HG03108 (cell line): ENCODE results near the gene PTTG1.
"Not testable (repeated sequence)": the region's sequence is repeated elsewhere in the genome, so short reads cannot be mapped to it uniquely, and the experiment has no call there.

Experiments
- ATAC-seq: cut with Tn5 transposase; IDR thresholded peaks from one replicate; pipeline ENCODE4 v1.9.1; 2021; ENCODE audit warnings: moderate library complexity; ENCODE audit not compliant: unreplicated experiment

PTTG1 gene

DNA sequence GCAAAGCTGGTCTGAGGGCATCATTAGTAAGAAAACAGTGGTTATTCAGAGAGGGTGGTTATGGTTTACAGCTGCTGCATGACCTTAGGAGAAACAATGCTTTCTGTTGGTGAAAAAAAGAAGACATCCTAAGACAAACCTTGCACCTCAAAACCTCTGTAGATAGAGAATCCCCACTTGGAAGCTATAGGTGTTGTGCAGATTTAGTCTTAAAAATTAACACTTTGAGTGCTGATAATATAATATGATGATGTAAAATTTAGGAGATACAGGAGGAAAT, 1.4 kb upstream of the PTTG1 start:
- no peak for ATAC-seq

DNA sequence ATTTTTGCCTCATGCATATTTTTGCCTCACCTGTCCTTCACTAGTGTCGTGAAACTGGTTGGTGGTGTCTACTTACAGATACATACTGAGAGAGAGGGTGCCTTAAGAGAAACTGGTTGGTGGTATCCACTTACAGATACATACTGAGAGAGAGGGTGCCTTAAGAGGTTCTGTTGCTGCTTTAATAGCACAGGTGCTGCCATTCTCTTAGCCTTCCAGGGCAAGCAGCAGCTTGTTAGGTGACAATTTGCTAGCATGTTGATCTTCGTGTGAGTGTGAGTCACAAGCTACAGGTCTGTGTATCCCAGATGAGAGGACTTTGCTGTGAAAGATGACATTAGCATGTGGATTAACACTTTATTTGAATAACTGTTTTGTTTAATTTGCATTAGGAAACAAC, 1.4 kb downstream of the PTTG1 start:
- no peak for ATAC-seq

DNA sequence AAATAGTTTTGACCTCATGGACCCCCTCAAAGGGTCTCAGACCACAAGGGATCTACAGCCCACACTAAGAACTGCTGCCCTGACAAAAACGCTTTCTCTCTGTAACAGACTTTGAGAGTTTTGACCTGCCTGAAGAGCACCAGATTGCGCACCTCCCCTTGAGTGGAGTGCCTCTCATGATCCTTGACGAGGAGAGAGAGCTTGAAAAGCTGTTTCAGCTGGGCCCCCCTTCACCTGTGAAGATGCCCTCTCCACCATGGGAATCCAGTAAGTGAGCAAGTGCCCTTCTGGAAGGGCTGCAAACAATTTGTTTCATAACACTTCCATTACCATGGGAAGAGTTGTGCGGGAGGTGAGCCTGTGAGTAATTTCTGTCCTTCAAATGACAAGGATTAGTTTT, 6.0 kb downstream of the PTTG1 start:
- ATAC-seq: no peak

DNA sequence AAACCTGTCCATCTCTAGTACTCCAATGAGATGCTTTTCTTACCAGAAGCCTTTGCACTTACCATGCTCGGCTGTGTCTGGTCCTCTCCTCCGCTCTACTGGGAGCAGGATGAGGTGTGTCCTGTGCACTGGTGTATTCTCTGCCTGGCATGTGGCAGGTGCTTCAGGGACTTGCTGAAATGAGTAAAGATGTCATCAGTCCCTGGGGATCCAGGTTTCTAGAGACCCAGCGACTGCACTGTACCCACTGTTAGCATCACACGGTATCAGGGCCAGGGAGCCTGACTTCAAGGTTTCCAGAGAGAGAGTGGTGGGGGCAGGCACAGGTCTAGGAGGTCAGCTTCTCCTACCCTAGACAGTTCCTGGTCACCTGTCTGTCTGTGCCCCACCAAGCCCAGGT, 10.5 kb downstream of the PTTG1 start:
- no peak for ATAC-seq

DNA sequence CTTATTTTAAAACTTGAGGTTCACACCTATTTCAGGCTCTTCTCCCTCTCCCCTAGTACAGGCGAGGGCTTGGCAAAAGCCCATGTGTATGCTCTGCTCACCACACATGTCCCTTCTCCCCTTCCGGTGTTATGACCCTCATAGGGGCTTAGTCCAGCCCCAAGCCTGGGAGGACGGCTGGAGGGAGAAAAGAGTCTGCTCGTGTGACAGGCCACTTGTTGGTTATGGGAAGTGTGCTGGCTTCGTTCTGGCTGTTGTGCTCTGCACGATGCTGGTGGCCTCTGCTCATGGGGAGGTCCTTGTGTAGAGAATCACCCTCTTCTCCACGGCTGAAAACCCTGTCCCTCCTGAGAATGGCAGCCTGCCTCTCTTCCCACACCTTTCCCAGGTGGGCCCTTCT, 11.1 kb downstream of the PTTG1 start:
- no peak for ATAC-seq

DNA sequence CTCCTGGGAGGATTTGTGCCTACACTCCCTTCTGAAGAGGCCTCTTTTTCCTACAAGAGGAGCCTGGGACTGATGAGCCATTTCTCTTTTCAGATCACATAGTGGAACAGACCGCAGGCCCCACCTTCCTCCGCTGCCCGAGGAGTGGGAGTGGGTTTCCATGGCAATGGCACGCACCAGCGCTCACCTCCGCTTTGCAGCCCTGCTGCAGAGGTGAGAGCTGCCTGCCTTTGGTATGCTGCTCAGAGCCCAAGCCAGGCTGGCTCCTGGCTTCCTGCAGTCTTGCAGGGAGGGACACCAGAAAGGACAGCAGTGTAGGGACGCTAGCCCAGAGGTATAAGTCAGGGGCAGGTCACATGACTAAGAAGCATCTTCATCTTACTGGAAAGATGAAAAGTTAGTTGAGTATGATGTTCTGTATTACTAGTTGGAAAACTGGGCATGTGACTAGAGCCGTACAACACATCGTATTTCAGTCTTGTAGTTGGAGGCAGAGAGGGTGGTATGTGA, 12.4 kb downstream of the PTTG1 start:
- ATAC-seq: peak; percentile 69

DNA sequence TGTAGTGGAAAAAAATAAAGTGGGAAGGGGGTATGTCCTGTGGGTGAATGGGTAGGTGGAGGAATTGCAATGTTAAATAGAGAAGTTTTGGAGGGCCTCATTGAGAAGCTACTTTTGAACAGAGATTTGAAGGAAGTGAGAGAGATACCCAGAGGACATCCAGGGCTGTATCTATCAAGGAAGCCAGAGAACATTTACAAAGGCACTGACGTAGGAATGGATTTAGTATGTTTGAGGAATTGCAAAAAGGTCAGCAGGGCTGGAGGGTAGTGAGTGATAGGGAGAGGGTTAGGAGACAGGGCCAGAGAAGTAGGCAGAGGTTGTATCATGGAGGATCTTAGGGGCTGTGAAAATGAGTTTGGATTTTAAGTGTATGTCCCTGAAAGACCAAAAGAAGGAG, 13.9 kb downstream of the PTTG1 start:
- ATAC-seq: no peak

DNA sequence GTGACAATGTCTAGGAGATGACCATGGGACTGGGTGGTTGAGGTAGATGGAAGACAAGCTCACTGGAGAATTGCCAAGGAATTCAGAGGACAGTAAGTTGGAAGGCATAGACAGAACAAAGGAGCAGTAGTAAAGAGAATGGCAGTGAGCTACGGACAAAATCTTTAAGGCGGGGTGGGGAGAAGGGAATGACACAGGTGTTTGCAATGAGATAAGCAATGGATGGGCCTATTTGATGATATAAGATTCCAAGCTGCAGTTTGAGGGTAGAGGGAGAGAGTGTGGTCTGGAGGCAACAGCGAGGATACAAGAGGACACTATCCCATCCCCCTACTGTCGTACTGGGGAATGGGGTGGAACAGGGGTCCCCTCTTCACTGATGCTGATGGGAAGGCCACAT, 14.4 kb downstream of the PTTG1 start:
- no peak for ATAC-seq

DNA sequence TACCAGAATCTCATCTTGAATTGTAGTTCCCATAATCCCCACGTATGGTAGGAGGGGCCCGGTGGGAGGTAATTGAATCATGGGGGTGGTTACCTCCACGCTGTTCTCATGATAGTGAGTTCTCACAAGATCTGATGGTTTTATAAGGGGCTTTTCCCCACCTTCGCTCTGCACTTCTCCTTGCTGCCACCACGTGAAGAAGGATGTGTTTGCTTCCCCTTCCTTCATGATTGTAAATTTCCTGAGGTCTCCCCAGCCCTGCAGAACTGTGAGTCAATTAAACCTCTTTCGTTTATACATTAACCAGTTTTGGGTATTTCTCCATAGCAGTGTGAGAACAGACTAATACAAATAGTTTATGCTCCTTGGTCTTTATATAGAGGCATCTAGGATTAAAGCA, 15.0 kb downstream of the PTTG1 start:
- not testable (repeated sequence) for ATAC-seq

DNA sequence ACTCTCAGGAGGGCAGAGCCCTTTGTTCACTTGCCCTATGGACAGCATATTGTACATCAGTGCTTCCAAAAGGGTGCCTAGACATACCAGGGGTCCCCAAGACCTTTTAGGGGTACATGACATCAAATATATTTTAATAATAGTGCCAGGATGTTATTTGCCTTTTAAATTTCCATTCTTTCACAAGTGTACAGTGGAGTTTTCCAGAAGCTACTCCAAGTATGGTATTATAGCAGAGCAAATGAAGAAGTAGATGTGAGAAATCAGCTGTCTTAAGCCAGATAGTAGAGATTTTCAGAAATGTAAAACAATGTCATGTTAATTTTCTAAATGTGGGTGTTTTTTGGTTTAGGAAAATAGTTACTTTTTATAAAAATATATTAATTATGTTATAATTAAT, 15.6 kb downstream of the PTTG1 start:
- no peak for ATAC-seq

DNA sequence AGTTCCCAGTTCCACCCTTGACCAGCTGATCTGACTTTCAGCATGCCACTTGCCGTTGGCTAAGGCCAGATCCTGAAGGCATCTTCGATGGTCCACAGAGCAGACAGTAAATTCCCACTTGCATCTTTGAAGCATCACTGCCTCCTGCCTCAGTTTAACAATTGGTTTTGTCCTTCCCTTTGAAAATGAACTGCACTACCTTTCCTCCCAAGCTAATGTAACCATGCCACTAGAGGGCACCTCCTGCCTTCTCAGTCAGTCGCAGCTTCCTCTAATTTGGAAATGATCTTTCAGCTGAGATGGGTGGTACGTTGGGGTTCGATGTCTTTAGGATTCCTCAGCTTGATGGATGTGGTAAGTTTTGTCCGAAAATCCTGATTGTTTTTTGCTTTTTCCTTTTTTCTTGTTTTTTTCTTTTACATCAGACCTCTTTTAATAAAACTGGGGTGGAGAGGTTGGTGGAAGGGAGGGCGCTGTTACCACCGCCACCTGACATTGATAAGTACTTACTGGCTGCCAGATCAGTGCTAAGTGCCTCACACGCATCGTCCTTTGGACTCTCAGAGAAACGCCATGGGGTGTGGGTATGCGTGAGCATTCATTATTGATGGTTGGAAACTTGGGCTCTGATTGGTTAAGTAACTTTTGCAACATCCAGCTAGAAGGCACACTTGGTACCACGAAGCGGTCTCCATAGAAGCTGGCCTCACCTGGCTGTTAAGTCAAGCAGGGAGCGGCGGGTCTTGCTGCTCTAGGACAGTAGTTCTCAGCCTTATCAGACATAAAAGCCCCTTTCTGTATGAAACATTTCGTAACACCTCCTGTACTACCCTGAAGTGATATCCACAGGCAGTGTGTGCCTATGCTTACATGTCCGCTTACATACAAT, 16.9 kb downstream of the PTTG1 start:
- peak; percentile 22 for ATAC-seq

DNA sequence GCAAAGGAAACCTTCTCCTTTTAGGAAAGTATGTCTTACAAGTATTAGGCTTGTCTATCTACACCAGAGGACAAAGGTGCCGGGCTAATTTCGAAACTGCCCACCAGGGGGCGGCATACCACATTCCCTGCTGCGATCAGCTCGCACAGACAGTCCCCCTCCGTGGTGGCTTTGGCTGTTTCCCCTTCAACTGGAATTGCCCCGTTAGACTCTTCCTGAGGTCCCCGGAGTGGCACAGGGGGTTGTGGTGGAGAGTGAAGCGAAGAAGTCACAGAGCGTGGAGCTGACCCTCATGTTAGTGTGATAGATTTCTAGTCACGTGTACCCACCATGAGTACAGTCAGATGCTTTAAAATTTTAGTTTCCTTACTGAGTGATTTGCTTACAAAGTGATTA, 17.5 kb downstream of the PTTG1 start:
- peak; percentile 49 for ATAC-seq

DNA sequence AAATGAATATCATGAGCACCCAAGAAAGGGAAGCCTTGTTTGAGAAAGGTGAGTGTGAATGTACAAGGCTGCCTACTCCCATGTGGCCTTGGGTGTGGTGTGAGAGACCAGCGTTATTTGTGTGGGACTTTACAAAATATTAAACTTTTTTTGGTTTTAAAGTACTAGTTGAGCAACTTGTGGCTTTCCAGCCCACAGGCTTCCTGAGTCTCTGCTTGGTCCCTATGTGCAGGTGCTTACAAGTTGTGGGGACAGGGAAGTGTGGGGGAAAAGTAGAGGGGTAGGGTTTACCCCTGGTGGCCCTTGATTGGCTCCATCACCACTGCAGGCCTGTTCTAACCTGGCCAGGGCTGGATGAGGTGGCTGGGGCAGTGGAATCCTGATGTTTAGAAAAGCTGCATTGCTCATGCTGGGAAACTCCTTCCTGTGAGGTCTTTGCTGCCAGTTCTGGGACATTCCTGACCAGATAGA, 19.7 kb downstream of the PTTG1 start:
- ATAC-seq: peak; percentile 32

DNA sequence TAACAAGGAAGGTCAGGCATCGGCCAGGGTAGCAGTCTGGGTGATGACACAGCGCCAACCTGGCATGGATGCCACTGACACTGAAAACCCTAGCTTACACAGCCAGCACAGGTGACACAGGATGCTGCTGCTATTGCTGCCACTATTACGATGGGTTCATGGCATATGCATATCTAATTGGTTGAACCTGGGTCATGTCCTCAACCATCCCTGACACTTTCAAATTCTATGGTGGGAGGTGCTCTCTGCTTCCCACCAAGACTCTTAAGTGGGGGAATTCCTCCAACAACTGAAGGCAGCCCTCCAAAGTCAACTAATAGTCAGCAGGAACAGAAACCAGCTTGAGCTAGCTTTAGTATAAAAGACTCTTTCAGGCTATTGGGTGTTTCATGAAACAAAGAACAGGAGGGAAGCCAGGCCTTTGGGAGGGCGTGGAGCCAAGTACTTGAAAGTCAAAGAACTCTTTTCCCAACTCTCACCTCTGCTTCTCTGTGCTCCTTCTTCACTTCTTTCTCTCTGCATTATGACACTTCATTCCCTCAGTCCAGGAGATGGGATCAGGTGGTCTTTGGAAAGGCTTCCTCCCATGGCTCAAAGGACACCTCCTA, 21.3 kb downstream of the PTTG1 start:
- peak; percentile 25 for ATAC-seq

DNA sequence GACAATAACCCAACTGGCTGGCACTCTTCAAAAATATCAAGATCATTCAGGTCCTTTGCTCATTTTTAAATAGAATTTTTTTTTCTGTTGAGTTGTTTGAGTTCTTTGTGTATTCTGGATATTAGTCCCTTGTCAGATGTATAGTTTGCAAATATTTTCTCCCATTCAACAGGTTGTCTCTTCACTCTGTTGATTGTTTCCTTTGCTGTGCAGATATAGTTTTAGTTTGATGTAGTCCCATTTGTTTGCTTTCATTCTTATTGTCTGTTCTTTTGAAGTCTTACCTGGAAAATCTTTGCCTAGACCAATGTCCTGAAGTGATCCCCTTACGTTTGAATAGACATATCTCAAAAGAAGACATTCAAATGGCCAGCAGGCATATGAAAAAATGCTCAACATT, 22.8 kb downstream of the PTTG1 start:
- no peak for ATAC-seq

DNA sequence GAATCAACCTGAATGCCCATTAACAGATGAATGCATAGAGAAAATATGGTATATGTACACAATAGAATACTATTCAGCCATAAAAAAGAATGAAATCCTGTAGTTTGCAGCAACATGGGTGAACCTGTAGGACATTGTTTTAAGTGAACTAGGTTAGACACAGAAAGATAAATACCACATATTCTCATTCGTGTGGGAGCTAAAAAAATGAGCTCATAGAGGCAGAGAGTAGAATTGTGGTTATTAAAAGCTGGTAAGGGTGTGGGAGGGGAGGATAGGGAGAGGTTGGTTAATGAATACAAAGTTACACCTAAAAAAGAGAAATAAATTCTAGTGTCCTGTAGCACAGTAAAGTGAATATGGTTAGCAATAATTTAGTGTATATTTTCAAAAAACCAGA, 23.5 kb downstream of the PTTG1 start:
- no peak for ATAC-seq

DNA sequence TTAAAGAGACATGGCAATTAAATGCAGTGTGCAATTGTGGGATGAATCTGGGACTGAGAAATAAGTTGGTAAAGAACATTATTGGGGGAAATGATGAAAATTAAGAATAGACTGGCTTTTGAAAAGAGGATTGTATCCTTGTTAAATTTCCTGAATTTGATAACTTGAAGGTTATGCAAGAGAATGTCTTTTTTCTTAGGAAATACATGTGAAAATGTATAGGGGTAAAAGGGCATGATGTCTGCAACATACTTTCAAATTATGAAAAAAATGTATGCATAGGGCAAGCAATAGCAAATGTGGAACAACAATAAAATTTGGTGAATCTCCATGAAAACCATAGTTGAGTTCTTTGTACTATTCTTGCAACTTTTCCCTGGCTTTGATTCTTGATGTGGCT, 24.1 kb downstream of the PTTG1 start:
- no peak for ATAC-seq

DNA sequence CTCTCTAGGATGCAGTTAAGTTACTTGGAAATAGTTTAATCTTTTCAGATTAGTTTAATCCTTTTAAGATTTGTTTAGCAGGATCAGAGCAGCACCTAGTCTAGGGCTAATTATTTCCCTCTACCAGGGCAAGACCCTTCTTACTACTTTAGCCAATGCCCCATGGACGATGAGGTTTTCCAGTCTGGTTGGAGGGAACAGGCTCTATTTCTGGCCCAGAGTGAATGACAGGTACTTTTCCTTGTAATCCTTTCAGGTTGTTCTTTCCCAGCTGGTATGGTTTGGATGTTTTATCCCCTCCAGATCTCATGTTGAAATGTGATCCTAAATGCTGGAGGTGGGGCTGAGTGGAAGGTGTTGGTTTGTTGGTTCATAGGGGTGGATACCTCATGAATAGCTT, 27.2 kb downstream of the PTTG1 start:
- no peak for ATAC-seq

DNA sequence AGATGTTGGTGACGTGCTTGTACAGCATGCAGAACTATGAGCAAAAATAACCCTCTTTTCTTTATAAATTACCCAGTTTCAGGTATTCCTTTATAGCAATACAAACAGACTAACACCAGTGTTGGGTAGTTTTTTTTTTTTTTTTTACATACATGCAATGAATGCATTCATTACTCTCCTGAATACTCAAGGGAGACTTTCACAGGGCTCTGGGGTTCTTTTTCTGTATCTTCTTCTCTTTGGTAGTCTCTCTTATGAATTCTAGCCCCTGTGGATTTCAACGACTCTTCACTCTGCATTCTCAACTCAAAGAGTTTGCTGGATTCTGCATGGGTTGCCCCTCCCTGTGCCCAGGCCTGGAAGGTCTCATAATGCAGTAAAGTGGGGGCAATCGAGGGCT, 27.8 kb downstream of the PTTG1 start:
- no peak for ATAC-seq

DNA sequence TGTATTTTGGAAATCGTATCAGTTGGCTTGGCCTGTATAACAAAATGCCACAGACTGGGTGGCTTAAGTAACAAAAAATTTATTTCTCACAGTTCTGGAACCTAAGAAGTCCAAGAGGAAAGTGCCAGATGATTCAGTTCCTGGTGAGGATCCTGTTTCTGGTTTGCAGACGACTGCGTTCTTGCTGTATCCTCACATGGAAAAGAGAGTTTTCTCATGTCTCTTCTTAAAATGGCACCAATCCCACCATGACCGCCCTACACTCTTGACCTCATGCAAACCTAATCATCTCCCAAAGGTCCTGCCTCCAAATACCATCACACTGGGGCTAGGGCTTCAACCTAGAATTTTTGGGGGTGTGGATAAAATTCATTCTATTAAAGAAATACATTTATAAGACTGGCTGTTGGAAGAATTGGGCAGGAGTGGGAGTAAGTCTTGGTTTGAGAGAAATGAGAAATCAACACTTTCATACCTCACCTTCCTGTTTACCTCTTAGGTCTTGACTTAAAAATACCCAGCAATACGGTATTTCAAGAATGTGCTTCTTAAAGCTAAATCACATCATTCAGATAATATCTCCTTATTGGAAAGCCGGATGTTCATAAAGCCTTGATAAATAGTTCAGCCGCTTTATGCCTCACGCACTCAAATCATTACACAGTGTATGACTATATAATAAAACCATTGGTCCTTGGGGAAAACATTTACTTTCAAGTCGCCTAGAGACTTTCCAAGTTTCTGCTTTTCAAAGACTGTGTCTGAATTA, 28.7 kb downstream of the PTTG1 start:
- ATAC-seq: peak; percentile 53

DNA sequence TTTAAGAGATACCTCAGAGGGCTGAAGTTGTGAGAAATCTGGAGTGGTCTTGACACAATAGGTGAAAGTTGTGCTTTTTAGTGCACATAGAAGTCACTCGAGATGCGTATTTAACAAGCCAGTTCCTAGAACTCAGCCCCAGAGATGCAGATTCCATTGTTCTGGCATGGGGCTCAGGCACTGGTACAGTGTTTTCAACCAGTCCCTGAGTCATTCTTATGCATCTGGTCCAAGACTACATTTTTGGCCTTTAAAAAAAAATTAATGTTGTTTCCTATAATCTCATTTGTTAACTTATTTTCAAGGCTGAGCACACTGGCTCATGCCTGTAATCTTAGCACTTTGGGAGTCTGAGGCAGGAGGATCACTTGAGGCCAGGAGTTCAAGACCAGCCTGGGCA, 29.6 kb downstream of the PTTG1 start:
- ATAC-seq: no peak

DNA sequence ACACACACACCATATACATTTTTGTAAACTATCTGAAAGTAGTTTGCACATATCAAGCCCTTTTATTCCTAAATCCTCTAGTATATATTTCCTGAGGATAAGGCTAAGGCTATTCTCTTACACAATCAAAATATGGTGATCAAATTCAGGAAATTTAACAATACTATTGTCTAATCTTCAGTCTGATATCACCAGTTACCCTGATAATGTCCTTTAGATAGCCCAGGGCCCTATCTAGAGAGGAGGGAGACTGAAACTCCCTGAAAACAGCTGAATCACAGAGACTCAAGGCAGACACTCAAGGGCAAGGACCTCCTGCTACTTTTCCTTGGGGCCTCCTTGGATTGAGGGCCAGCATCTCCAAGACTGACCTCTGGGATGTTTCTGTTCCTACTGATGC, 30.4 kb downstream of the PTTG1 start:
- no peak for ATAC-seq
